A549 (cell line): ENCODE measurements around the gene PDGFB. TPM values are rescaled to one million over a fixed set of nuclear protein-coding genes. Genes with fewer than 3 reads are reported as not detected.

Source experiments
- ATAC-seq, 2 experiments: fragments of 200-7000 bp in 1 of 2; fragments of >200 bp in 1 of 2; cut with Nextera tagmentation in 1 of 2; cut with Tn5 transposase in 1 of 2; 3 replicates each; pipeline versions ENCODE4 v1.8.0 to v1.9.1; 2018 to 2020; ENCODE audit warnings: mild to moderate bottlenecking in 1 of 2, moderate library complexity in 1 of 2
- CTCF ChIA-PET: fragments of 300-600 bp; sonication (Branson Sonifier 250); formaldehyde crosslinking; extraction: SDS; loops from one replicate; lab custom pipeline; 2021; ENCODE audit warnings: antibody characterized with exemption, inconsistent platforms; lab: Yijun Ruan, JAX
- POLR2A ChIA-PET: fragments of 350-600 bp; formaldehyde crosslinking; extraction: SDS; loops from one replicate; lab custom pipeline; 2021; ENCODE audit warnings: antibody characterized with exemption, inconsistent platforms; lab: Yijun Ruan, JAX
- DNase-seq, 2 experiments: peaks; one replicate each; pipeline versions ENCODE4 v3.0.0 to v3.0.0-alpha.2; 2011 to 2016; ENCODE audit warnings: low read depth in 1 of 2, low spot score in 1 of 2
- FAIRE-seq: peaks from 2 replicates; lab custom pipeline; 2011; peaks lifted over from hg19 to GRCh38; lab: Jason Lieb, UNC
- H3K27ac ChIP-seq, 2 experiments: fragments of >200 bp; sonication (Bioruptor Twin); formaldehyde crosslinking; 3 replicates each; pipeline ENCODE4 v1.5.1; 2016 to 2017
- H3K4me1 ChIP-seq: fragments of >200 bp; sonication (Bioruptor Twin); formaldehyde crosslinking; 3 replicates; pipeline ENCODE4 v1.6.1; 2016
- H3K4me2 ChIP-seq: fragments of >200 bp; sonication (Bioruptor Twin); formaldehyde crosslinking; 3 replicates; pipeline ENCODE4 v1.6.1; 2016
- H3K4me3 ChIP-seq: fragments of >200 bp; sonication (Bioruptor Twin); formaldehyde crosslinking; 3 replicates; pipeline ENCODE4 v1.5.1; 2016
- H3K9me3 ChIP-seq: fragments of >200 bp; sonication (Bioruptor Twin); formaldehyde crosslinking; 3 replicates; pipeline ENCODE4 v1.6.1; 2016
- BHLHE40 ChIP-seq: IDR thresholded peaks from 2 replicates; pipeline ENCODE4 v1.6.1; 2012; ENCODE audit warnings: low read depth, low read length, inconsistent platforms
- CEBPB ChIP-seq, 2 experiments: fragments of >200 bp in 1 of 2; sonication (Bioruptor Twin) in 1 of 2; formaldehyde crosslinking in 1 of 2; IDR thresholded peaks; 2 replicates each; pipeline ENCODE4 v1.6.1; 2012 to 2016
- CHD4 ChIP-seq: fragments of 200-600 bp; sonication (generic); IDR thresholded peaks from 2 replicates; pipeline ENCODE4 v1.6.1; 2016; ENCODE audit warnings: antibody characterized with exemption, mild to moderate bottlenecking, borderline replicate concordance
- EHMT2 ChIP-seq: fragments of 200-600 bp; sonication (generic); IDR thresholded peaks from 2 replicates; pipeline ENCODE4 v1.6.1; 2016; ENCODE audit warnings: antibody characterized with exemption, low read depth, mild to moderate bottlenecking, moderate library complexity
- EP300 ChIP-seq, 2 experiments: fragments of >200 bp; sonication (Bioruptor Twin); formaldehyde crosslinking; IDR thresholded peaks; 2 replicates in 1 of 2; 3 replicates in 1 of 2; pipeline ENCODE4 v1.6.1; 2016 to 2017
- ESRRA ChIP-seq: fragments of 150-350 bp; IDR thresholded peaks from 2 replicates; pipeline ENCODE4 v1.6.1; 2014; ENCODE audit warnings: mild to moderate bottlenecking, low read length, borderline replicate concordance
- FOSL2 ChIP-seq, 2 experiments: fragments of 450-650 bp in 1 of 2; fragments of >200 bp in 1 of 2; sonication (Bioruptor Twin) in 1 of 2; formaldehyde crosslinking; IDR thresholded peaks; 2 replicates each; pipeline versions ENCODE4 v1.5.0 to v1.6.1; 2016 to 2020; ENCODE audit warnings: mild to moderate bottlenecking in 1 of 2, moderate library complexity in 1 of 2
- HOXB5 ChIP-seq: fragments of 250-450 bp; sonication (Bioruptor Pico); IDR thresholded peaks from 2 replicates; pipeline ENCODE4 v1.5.0; 2020; ENCODE audit warnings: mild to moderate bottlenecking, moderate library complexity
- JUN ChIP-seq, 2 experiments: fragments of >200 bp; sonication (Bioruptor Twin); formaldehyde crosslinking; IDR thresholded peaks; 2 replicates in 1 of 2; 3 replicates in 1 of 2; pipeline ENCODE4 v1.6.1; 2016 to 2017
- JUNB ChIP-seq: fragments of >200 bp; sonication (Bioruptor Twin); formaldehyde crosslinking; IDR thresholded peaks from 2 replicates; pipeline ENCODE4 v1.6.1; 2016
- KDM1A ChIP-seq: fragments of 200-600 bp; sonication (generic); IDR thresholded peaks from 2 replicates; pipeline ENCODE4 v1.6.1; 2016; ENCODE audit warnings: low read depth, mild to moderate bottlenecking
- MAZ ChIP-seq: fragments of 150-350 bp; IDR thresholded peaks from 2 replicates; pipeline ENCODE4 v1.6.1; 2014; ENCODE audit warnings: antibody characterized with exemption, low read depth, low read length, borderline replicate concordance
- NPAS2 ChIP-seq: fragments of 250-450 bp; sonication (Bioruptor Pico); IDR thresholded peaks from 2 replicates; pipeline ENCODE4 v1.8.0; 2022; ENCODE audit warnings: mild to moderate bottlenecking, moderate library complexity, borderline replicate concordance
- POLR2AphosphoS2 ChIP-seq: conservative IDR thresholded peaks from 2 replicates; pipeline ENCODE4 v1.6.1; 2012; ENCODE audit warnings: low read length, improper control_type of control experiment, inconsistent platforms
- ZFP36 ChIP-seq: fragments of 450-650 bp; IDR thresholded peaks from 2 replicates; pipeline ENCODE4 v1.6.1; 2014; ENCODE audit warnings: borderline replicate concordance; ENCODE audit not compliant: partially characterized antibody
- ZNF302 ChIP-seq: fragments of 250-450 bp; sonication (Bioruptor Pico); IDR thresholded peaks from 2 replicates; pipeline ENCODE4 v1.9.0; 2021; ENCODE audit warnings: inconsistent platforms, mild to moderate bottlenecking, moderate library complexity
- WGBS: methylation state at CpG from one replicate; pipeline ENCODE4 v1.1.6; 2017; ENCODE audit errors: missing lambda C conversion rate; 5-methylcytosine and 5-hydroxymethylcytosine counted together
- polyA plus RNA-seq, 4 experiments: library from polyadenylated mRNA; depleted of rRNA in 3 of 4; stranded (reverse); fragments of >200 nt; fragmentation: RNase III in 1 of 4; extraction: RNeasy Plus Mini Kit Qiagen cat#74134 plus additional on column Dnase treatment in 1 of 4; gene quantifications; 2 replicates in 3 of 4; 3 replicates in 1 of 4; pipeline ENCODE4 v1.2.3, GENCODE V29; 2011 to 2017
- TF ChIP-seq, protein P1 (sequence below): fragments of 250-450 bp; sonication (Bioruptor Pico); IDR thresholded peaks from 2 replicates; pipeline ENCODE4 v1.5.0; 2021; ENCODE audit warnings: mild to moderate bottlenecking, moderate library complexity, borderline replicate concordance

The PDGFB gene
- polyA plus RNA-seq, 2 of the 4 experiments (the other 2 are of a cell fraction) = 2.1 to 4.5 TPM

DNA sequence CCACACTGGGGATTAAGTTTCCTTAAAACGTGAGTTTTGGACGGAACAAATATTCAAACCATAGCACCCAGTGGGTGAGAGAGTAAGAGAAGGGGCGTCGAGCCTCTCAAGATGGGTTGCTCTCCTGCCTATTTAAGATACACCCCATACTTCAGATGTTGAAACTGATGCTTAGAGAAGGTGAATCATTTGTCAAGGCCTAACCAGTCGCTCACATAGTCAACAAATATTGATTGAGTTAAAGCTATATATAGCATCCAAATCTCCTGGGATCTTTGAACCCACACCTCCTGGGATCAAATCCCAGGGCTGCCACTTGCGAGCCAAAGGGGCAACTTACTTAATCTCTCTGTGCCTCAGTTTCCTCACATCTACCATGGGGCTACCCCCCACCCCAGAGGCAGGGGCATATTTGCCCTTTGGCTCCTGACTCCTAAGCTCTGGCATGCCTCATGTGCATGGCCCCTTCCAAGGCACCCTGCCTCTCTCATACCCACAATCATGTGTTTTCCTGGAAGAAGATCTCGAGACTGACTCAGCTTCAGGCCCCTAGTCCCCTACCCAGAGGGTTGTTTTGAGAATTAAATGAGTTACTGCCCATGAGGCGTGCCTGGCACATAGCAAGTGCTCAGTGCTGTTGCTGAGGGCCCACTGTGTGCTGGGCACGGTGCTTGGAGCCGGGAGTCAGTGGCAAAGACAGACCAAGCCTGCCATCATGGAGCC is 19.0 kb upstream of the PDGFB start:
- FAIRE-seq (no peak), DNase-seq (no peak), ATAC-seq (no peak)
- H3K9me3 ChIP-seq = peaks cover 8% of the 10 kb centered on the region; the same call in 1 of the 3 replicates
- TF ChIP-seq KDM1A (0 out of 2 replicates have a peak, but pooled peaks have one; percentile 33), CHD4 (no peak)
- H3K27ac ChIP-seq = no peak overlapping the region
- WGBS = 77% methylated on average over 10 of the region's 10 CpGs
- no peak overlapping the region for H3K4me2 ChIP-seq
- H3K4me1 ChIP-seq = 0 out of 3 replicates have a peak, but pooled peaks cover 2% of the 10 kb centered on the region
- no peak overlapping the region for H3K4me3 ChIP-seq
- CTCF ChIA-PET = interaction anchor here (1.0 to 1.5 kb wide), 3 partner anchors 11 to 27 kb away, joined by 3 to 4 read pairs (median 3); no protein-coding TSS in a partner anchor
- POLR2A ChIA-PET = no interaction called here

DNA sequence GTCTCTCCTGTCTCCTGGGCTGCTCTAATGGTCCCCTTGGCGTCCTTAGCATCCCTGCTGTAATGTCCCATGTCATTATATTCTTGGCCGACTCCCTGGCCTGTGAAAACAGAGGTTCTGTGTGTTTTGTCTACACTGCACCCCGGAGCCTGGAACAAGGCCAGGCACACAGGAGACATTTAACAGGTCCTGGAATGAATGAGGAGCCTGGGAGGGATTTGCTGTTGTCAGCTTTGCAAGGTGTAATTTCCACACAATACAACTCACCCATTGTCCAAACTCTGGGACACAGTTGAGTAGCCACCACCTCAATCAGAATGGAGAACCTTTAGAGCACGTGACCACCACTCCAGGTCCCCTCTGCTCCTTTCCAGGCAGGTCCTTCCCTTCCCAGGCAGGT is 14.9 kb upstream of the PDGFB start:
- POLR2A ChIA-PET = no interaction called here
- no peak overlapping the region for H3K4me3 ChIP-seq

DNA sequence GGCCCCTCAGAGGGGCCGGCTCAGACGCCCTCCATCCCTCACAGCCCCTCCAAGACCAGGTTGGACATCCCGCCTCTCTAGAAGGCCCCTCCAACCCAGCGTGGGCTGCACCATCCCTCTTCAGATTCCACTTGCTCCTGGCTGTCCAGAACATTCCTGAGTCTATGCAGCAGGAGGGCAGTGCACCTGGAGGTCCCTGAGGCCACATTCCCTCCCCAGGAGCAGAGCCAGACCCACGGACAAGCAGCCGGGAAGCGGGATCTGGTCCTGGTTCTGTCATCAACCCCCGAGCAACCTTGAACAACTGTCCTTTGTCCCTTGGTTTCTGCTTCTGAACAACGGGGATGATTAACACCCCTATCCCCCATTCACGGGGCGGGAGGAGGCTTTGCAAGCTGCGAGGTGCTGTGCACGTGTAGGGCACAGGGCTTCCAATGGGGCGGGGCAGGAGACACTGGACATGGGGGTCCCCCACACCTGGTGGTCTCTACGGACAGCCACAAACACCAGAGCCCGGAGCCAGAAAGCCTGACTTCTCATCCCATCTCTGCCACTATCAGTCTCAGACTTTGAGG is 13.2 kb upstream of the PDGFB start:
- TF ChIP-seq EP300 (IDR thresholded peaks at IDR 0.05) = no peak
- no peak for TF ChIP-seq ZFP36
- TF ChIP-seq, protein P1, sequence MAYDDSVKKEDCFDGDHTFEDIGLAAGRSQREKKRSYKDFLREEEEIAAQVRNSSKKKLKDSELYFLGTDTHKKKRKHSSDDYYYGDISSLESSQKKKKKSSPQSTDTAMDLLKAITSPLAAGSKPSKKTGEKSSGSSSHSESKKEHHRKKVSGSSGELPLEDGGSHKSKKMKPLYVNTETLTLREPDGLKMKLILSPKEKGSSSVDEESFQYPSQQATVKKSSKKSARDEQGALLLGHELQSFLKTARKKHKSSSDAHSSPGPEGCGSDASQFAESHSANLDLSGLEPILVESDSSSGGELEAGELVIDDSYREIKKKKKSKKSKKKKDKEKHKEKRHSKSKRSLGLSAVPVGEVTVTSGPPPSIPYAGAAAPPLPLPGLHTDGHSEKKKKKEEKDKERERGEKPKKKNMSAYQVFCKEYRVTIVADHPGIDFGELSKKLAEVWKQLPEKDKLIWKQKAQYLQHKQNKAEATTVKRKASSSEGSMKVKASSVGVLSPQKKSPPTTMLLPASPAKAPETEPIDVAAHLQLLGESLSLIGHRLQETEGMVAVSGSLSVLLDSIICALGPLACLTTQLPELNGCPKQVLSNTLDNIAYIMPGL (CRISPR knock-in tag) = no peak
- no peak for TF ChIP-seq JUN (IDR thresholded peaks at IDR 0.05)
- no peak for TF ChIP-seq EHMT2
- TF ChIP-seq FOSL2 (IDR thresholded peaks at IDR 0.05) = no peak
- TF ChIP-seq FOSL2 (CRISPR knock-in tag; IDR thresholded peaks at IDR 0.05) = no peak
- TF ChIP-seq JUNB = no peak
- TF ChIP-seq NPAS2 (CRISPR knock-in tag) = no peak
- TF ChIP-seq CEBPB (IDR thresholded peaks at IDR 0.05) = no peak
- TF ChIP-seq ESRRA = no peak
- TF ChIP-seq MAZ = no peak
- no peak for TF ChIP-seq HOXB5 (CRISPR knock-in tag)
- no peak for TF ChIP-seq ZNF302 (CRISPR knock-in tag)
- TF ChIP-seq BHLHE40 = no peak
- TF ChIP-seq, all 56 proteins: peak for 0
- WGBS = 89% methylated on average over 11 of the region's 16 CpGs
- FAIRE-seq (no peak), DNase-seq (no peak), ATAC-seq (no peak)
- Histone ChIP-seq H3K4me2 (no peak overlapping the region), H3K27ac (peak overlapping the region in 1 of 2 experiments; percentile 91; a peak in 2 of 6 replicates), H3K4me3 (no peak overlapping the region), H3K4me1 (peaks cover 31% of the 10 kb centered on the region), H3K9me3 (peaks cover 8% of the 10 kb centered on the region; the same call in 1 of the 3 replicates)
- POLR2A ChIA-PET = interaction anchor here (0.8 kb wide), 1 partner anchor 62 kb away, joined by 3 read pairs; no protein-coding TSS in a partner anchor
- CTCF ChIA-PET = interaction anchor here (1.0 to 2.0 kb wide), 3 partner anchors 51 to 123 kb away, joined by 3 to 5 read pairs (median 4); no protein-coding TSS in a partner anchor

More for the DNA sequence above, 14.9 kb upstream of the PDGFB start:
- CTCF ChIA-PET = no interaction called here
- H3K9me3 ChIP-seq = peaks cover 8% of the 10 kb centered on the region; the same call in 1 of the 3 replicates
- peaks cover 18% of the 10 kb centered on the region for H3K4me1 ChIP-seq
- no peak for TF ChIP-seq ZFP36
- TF ChIP-seq POLR2AphosphoS2 = no peak
- TF ChIP-seq, all 56 proteins: peak for 0
- 44% methylated on average over 4 of the region's 4 CpGs for WGBS
- ATAC-seq = no peak
- FAIRE-seq = no peak
- Histone ChIP-seq H3K4me2 (no peak overlapping the region), H3K27ac (peak overlapping the region in 1 of 2 experiments; percentile 52; a peak in 2 of 6 replicates)
- DNase-seq = no peak
